Fibroblast of peridontal ligament (primary cell): ENCODE results near the gene NYNRIN.

Experiments used
- DNase-seq: peaks from one replicate; pipeline ENCODE4 v3.0.0-alpha.2; 2010; ENCODE audit errors: extremely low read depth

NYNRIN gene

DNA sequence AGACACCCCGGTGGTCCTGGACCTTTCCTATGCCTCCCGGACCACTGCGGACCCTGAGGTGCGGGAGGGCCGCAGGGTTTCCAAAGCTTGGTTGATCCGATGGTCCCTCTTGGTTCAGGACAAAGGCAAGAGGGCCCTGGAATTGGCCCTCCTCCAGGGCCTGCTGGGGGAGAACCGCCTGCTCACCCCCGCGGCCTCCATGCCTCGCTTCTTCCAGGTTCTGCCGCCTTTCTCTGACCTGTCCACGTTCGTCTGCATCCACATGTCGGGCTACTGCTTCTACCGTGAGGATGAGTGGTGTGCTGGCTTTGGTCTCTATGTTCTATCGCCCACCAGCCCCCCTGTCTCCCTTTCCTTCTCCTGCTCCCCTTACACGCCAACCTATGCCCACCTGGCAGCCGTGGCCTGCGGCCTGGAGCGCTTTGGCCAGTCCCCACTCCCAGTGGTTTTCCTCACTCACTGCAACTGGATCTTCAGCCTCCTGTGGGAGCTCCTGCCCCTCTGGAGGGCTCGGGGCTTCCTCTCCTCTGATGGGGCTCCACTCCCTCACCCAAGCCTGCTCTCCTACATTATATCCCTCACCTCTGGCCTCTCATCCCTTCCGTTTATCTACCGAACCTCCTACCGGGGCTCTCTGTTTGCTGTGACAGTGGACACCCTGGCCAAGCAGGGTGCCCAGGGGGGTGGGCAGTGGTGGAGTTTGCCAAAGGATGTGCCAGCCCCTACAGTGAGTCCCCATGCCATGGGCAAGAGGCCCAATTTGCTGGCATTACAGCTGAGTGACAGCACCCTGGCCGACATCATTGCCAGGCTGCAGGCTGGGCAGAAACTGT is 16.8 kb downstream of the NYNRIN start:
- DNase-seq, result no peak

DNA sequence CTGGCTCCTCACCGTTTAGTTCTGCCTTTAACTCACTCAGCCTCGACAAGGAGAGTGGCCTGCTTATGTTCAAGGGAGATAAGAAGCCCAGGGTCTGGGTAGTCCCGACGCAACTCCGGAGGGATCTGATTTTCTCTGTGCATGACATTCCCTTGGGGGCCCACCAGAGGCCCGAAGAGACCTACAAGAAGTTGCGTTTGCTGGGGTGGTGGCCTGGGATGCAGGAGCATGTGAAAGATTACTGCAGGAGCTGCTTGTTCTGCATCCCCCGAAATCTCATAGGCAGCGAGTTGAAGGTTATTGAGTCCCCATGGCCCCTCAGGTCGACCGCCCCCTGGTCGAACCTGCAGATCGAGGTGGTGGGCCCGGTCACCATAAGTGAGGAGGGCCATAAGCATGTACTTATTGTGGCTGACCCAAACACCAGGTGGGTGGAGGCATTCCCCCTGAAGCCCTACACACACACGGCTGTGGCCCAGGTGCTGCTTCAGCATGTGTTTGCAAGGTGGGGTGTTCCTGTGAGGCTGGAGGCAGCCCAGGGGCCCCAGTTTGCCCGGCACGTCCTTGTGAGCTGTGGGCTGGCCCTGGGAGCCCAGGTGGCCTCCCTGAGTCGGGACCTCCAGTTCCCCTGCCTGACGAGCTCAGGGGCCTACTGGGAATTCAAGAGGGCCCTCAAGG is 17.6 kb downstream of the NYNRIN start:
- DNase-seq, result no peak

DNA sequence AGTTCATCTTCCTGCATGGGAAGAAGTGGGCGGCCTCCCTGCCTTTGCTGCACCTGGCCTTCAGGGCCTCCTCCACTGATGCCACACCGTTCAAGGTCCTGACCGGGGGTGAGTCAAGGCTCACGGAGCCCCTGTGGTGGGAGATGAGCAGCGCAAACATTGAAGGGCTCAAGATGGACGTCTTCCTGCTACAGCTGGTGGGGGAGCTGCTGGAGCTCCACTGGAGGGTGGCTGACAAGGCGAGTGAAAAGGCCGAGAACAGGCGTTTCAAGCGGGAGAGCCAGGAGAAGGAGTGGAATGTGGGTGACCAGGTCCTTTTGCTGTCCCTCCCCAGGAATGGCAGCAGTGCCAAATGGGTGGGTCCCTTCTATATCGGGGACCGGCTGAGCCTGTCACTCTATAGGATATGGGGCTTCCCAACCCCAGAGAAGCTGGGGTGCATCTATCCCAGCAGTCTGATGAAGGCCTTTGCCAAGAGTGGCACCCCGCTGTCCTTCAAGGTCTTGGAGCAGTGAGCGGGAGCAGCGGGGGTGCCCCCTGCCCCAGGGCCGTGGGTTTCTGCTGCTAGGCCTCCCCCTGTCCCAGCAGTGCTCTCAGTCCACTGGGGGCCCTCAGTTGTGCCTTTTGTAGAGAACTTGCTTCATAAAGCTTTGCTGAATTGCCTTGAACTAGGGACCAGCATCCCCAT is 18.3 kb downstream of the NYNRIN start:
- DNase-seq, result no peak

DNA sequence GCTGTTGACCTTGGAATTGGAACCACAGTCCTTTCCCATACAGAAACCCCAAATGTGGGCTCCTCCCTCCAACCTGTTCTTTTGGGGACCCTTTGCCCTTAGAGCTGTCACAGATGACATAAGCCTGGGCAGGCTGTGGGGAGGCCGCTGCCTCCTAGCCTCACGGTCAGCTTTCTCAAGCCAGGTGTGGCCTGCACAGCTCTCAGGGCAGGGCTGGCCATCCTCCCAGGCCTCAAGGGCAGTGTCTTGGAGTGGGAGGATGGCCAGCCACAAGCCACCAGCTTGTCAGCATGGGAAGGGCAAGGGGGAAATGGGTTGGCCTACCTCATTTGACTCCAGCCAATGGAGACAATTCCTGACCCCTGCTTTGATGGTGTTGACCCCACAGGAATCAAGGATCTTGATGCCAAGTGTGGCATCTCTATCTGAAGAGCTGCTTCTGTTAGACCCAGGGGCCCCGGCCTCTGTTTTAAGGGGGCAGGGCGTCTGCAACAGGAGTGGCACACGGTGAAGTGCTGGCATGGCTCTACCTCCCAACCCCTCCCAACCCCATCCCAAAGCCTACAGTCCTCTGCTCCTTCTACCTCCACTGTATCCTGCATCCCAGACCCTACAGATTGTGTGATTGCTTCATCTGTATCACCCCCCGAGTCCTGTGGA is 19.2 kb downstream of the NYNRIN start:
- no peak for DNase-seq

DNA sequence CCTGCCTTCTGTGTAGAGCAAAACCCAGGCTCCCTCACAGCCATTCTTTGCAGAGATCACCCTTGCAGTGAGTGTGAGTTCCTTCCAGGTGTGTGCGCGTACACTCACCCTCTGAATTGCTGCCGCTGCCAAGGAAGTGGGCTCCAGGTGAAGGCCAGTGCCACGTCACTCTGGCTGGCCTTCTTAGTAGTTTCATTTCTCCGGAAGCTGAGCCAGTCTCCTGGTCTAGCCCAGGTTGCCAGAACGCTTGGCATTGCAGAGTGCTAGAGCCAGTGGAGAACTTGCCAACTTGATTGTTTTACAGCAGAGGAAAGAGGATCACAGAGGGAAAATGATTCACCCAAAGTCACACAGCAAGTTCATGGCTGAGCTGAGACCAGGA is 19.7 kb downstream of the NYNRIN start:
- DNase-seq, result no peak

DNA sequence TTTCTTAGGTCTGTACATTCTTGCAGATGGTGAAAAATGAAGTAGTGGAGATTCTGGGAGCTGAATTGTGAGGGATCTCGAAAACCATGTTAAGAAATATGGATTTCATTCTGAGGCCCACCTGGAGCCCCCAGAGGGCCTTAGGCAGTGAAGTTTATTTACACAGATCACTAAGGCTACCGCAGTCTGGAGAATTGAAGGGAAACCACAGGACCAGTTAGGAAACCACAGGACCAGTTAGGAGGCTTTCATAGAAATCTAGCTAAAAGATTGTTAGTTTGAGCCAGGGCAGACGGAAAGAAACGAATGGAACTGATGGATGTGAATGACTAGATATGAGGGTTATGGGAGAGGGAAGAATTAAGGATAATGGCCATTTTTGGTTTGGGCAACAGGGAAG is 23.5 kb downstream of the NYNRIN start:
- peak; percentile 49 for DNase-seq

DNA sequence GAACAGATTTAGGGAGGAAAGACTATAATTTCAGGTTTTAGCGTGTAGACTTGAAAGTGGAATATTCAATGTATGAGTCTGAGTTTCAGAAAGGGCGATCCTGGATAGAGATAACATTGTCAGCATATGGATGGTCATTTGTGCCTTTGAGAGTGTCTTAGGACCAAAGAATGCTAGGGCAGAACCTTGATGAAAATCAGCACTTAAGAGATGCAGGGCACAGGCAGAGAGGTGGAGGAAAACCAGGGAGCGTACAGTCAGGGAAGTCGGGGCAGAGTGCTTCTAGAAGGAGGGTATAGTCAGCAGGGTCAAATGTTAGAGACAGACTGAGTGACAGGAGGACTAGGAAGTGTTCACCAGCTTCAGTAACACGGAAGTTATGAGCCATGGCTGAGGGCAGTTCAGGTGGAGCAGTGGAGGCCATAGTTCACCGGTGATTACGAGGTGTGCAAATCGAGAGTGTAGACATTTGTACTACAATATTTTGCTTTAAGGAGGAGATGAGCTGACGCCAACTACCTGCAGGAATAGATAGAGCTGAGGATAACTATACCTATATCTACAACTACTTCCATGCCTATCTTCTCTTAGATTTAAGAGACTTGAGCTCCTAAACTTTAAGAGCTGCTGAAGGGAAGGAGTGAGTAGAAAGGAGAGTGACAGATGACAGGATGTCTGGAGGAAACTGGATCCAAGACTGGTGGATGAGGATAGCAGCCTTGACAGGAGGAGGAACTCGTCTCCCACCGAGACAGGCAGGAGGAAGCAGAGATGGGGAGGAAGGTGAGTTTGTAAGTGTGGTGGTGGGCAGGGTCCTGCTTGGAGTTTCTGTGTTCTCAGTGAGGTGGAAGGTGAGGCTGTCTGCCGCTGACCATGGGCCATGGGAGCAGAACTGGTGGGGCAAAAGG is 24.1 kb downstream of the NYNRIN start:
- DNase-seq, result no peak

DNA sequence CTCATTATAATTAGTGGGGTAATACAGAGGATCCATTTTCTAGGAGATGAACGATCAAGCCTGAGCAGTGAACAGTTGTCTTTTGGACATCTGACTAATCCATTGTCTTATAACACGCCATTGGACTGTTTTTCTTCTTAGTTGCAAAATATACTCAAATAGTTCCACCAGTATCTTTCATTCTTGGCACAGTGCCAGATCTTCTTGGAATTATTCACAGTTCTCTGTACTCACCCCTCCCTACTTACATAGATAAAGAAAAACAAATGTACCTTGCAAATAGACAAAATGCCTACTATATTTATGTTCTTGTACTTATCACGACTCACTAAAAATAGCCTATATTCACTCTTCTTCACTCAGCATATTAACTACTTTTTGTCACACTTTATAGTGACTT is 26.9 kb downstream of the NYNRIN start:
- peak; percentile 79 for DNase-seq

DNA sequence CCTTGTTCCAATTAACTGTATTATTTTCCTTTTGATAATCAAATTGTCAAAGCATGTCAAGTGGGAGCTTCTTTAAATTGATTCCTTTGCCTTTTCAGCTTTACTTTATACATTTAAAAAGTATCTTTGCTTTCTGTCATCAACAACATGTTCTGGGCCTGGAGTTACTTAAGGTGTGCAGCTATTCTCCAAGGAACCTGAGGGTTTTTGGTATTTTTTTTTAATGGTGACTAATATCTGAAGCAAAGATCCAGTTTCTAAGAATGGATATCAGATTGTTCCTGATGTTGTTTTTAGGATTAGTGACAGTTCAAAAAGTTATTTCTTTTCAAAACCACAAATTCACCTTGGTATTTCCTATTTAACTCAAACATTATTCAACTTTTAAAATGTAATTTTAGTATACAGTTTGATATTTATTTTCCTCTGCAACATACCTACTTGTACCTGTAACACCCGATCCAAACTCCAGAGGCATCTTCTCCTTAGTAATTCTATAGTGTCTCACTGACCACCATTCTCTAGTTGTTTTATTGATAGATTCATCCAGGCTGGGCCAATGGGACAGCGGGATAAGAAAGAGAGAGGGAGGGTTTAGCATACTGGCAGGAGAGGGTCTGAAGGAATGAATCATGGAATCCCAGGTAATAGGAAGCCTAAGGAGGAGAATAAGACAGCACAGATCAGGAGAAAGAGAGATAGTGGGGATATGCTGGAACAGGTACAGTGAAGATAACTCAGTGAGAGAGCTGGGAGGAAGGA is 27.5 kb downstream of the NYNRIN start:
- DNase-seq, result no peak

DNA sequence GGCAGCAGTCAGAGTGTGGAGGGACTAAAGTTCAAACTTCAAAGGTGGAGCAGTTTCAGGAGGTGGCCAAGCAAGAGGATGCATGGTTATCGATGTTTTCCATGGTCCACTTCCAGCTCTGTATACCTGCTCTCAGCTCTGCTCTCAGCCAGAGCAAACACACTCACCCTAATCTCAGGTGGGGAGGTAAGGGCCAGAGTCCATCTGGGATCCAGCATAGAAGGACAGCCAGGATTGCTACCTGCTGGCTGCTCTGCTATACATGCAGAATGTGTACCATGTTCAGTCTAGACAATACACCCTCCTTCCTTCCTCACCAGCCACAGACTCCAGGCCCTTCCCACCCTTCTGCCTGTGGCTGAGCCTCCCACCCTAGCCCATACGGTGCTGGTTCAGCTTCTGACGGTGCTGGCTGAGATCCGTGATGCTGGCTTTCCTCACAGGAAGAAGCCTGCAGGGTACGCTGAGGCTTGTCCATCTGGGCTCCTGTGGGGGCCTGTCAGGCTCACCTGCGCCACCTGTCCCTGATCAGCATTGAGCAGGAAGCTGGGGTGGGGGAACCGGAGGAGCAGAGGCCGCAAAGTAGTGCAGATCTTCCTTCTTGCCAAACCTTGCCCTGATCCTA is 28.2 kb downstream of the NYNRIN start:
- DNase-seq, result no peak

DNA sequence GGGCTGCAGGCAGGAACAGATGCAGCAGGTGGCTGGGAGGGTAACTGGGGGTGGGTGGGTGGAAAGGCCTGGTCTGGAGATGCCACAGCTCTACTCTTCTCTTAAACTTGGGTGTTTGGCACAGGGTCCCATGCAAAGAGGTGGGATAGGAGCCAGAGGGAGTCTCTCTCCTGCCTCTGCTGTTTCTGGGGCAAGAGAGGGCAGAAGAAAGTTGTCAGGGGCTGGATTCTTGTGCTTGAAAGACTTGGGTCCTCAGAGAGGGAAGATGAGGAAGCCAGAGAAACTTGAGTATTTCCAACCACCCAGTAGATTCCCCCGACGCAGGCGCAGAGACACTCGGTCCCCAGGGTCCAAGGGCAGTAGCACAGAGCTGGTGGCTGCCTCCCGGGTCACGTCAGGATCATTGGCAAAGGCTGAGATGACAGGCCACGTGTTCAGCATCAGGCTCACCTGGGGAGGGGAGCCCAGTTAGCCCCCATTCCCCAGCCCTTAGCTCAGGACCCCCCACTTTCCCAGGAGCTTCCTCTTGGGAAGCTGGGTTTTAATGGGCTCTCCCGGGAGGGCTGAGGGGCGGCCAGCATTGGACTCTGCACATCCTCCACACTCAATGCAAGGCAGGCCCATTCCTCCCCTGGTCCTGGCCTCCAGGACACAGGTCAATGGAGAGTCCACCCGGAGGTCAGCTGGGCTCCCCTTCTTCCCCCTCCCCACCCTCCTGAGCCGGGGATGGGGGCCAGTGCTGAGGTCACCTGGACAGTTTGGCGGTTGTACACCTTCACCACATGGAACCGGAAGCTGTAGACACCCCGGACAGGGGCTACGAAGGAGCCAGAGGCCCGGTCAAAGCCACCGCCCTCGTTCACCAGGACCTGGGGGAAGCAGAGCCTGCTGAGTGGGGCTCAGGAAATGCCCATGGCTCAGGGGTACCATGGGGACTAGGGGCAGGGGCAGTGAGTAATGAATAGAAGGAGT is 29.0 kb downstream of the NYNRIN start:
- no peak for DNase-seq

DNA sequence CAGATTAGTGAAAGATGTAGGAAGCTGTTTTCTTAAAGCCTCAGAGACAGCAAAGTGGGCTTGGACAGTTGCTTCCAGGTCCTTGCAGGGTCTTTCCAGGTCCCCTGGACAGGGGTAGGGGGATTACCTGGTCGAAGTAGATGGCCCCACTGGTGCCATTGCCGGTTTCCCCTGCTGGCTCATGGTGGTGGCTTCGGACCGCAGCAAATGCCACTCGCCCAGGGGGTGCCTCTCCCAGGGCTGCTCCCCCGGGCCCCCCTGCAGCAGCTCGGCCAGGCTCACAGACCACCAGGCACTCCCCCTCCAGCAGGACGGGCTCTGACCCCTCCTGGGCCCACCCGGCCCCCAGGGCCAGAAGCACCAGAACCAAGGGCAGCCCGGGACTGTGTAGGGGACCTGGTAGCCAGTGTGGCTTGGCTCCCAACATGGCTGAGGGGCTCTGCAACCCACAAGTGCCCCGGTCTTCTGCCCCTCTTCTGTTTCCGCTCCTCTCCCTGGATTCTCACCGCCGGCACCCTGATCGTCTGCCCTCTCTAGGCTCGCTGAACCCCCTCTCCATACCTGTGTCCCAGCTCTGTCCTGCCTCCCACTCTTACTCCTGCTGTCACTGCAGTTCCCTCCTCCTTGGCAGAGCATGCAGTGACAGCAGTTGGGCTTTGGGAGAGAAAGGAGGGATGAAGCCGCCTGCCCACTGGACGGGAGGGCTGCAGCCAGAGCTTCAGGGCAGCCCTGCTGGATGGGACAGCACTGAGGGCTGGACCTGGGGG is 30.0 kb downstream of the NYNRIN start:
- DNase-seq, result no peak

DNA sequence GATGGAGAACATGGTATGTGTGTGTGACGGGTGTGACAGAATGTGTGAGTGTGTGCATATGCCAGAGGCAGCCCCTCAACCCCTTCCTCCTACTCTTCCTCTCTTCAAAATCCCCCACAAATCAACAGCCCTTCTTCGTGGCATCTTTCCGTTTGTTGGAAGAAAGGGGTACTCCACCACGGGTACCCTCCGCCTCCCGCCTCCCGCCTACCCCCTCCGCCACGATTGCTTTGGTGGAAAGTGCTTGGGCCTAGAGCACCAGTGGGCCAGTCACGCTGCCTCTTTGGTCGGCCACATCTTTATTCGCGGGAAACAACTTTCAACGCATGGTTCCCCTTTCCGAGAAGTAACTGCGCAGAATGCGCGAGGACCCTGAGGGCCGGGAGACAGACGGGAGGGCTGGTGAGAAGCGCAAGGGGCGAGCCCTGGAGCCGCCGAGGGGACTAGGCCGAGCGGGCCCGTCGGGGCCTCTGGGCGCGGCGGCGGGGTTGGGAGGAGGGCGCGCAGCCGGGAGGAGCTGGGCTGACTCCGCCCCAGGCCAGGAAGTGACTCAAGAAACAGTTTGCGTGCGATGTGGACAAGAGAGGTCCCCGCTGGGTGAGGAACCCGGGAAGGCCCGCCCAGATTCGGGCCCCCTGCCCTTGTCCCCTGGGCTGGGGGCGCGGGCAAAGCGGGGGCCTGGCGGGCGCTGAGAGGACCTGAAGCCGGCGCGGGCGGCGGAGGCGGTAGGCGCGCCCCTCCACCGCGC is 30.8 kb downstream of the NYNRIN start, which contains the start of the genes CBLN3 and KHNYN:
Gene CBLN3 (minus strand): TSS at position 274 of the 748 bp plus-strand sequence. CDS start 614 bp downstream, outside the sequence.
Gene KHNYN (plus strand): TSS at position 560 of the 748 bp plus-strand sequence. CDS start 777 bp downstream, outside the sequence.
- peak; percentile 91 for DNase-seq

DNA sequence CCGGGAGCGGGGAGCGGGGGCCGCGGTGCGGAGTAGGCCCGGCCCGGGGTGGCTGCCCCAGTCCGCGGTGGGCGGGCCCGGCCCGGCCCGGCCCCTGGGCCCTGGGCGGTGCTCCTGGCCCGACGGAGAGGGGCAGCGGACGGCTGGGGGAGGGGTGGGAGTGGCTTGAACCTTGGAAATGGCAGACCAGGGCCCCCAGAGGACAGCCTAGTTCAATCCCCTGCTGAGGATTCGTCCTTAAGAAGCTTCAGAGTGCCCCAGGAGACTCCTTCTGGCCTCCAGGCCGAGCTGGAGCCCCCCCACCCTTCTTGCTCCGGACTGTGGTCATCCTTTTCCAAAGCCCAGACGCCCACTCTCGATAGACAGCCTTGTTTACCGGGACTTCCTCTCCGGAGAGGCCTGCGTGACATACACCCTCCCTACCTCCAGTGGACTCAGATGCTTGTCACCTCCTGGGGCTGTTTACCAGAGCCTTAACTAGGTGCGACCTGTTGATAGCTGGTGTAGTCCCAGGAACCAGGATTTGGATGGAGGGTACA is 31.4 kb downstream of the NYNRIN start:
- DNase-seq, result peak; percentile 72

DNA sequence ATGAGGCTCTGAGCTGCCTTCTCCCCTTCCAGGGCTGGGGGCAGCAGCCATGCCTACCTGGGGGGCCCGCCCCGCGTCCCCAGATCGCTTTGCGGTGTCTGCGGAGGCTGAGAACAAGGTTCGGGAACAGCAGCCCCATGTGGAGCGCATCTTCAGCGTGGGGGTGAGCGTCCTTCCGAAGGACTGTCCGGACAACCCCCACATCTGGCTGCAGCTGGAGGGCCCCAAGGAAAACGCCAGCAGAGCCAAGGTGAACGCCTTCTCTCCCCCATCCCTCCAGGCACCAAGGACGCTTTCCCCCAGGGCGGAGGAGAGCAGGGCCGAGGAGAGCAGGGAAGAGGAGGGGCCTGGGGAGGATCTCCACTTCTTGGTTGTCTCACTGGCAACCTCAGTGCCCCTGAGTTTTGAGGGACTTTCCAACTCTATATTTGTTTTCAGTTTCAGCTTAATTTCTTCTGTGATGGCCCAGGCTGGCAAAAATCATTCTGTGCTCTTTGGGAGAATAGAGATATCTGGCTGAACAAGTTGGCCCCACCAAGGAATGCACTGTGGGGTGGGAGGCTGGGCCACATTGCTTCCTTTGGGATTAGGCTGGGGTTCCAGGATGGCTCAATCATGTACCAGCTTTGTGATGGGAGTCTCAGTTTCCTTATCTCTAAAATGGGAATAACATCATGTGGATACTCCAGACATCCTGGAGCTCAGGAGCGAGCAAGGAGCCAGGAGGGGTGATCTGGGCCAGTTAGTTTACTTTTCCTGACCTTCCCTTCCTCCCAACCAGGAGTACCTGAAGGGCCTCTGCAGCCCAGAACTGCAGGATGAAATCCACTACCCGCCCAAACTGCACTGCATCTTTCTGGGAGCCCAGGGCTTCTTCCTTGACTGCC is 32.1 kb downstream of the NYNRIN start:
- DNase-seq, result peak; percentile 73
